K562 (cell line): ENCODE results near the gene F2RL2. TPM values are rescaled to one million over a fixed set of nuclear protein-coding genes. Genes with fewer than 3 reads are reported as not detected.

ENCODE experiments used
- CREM ChIP-seq: IDR thresholded peaks from 2 replicates; pipeline ENCODE4 v1.6.1; 2014; ENCODE audit warnings: antibody characterized with exemption, low read depth
- EGR1 ChIP-seq: fragments of 450-650 bp; conservative IDR thresholded peaks from 2 replicates; pipeline ENCODE4 v1.6.1; 2017; ENCODE audit warnings: mild to moderate bottlenecking
- FUS ChIP-seq: fragments of 200-400 bp; formaldehyde crosslinking; optimal IDR thresholded peaks from 2 replicates; pipeline ENCODE3; 2017; ENCODE audit warnings: low read depth, low read length
- KDM5B ChIP-seq: fragments of 200-600 bp; sonication (generic); IDR thresholded peaks from 2 replicates; pipeline ENCODE4 v1.6.1; 2012; ENCODE audit warnings: low read depth, mild to moderate bottlenecking, moderate library complexity, low read length, control low read depth, inconsistent platforms; ENCODE audit not compliant: insufficient replicate concordance
- SAP30 ChIP-seq: fragments of 200-600 bp; sonication (generic); IDR thresholded peaks from 2 replicates; pipeline ENCODE4 v1.6.1; 2012; ENCODE audit warnings: borderline replicate concordance, low read depth, mild to moderate bottlenecking, moderate library complexity, low read length, control low read depth, inconsistent platforms; ENCODE audit not compliant: insufficient read depth, poor library complexity, severe bottlenecking
- SMAD2 ChIP-seq: fragments of 150-350 bp; IDR thresholded peaks from 2 replicates; pipeline ENCODE4 v1.6.1; 2014; ENCODE audit warnings: low read depth, mild to moderate bottlenecking, low read length
- STAT5A ChIP-seq: IDR thresholded peaks from 2 replicates; pipeline ENCODE4 v1.6.1; 2012; ENCODE audit warnings: low read length, inconsistent platforms, borderline replicate concordance
- ZC3H11A ChIP-seq: IDR thresholded peaks from 2 replicates; pipeline ENCODE4 v1.6.1; 2012; ENCODE audit warnings: low read depth, low read length, improper control_type of control experiment
- ZEB2 ChIP-seq: fragments of 450-650 bp; IDR thresholded peaks from 2 replicates; pipeline ENCODE4 v1.6.1; 2016
- ZNF175 ChIP-seq: fragments of 200-800 bp; sonication (Bioruptor generic); IDR thresholded peaks from 2 replicates; pipeline ENCODE4 v1.6.1; 2016; ENCODE audit warnings: low read depth, mild to moderate bottlenecking, missing genetic modification characterization, missing compliant biosample characterization
- polyA plus RNA-seq, 8 experiments: library from polyadenylated mRNA; depleted of rRNA in 4 of 8; stranded (reverse) in 5 of 8; unstranded in 3 of 8; fragments of >200 nt; fragmentation: Nextera tagmentation in 2 of 8; fragmentation: Illumina TruSeq in 1 of 8; extraction: Ambion mirVana in 2 of 8; extraction: Trizol in 1 of 8; gene quantifications; 2 replicates each; pipeline versions ENCODE4 v1.2.1 to v1.2.3, GENCODE V29; 2011 to 2014; ENCODE audit warnings: inconsistent platforms in 1 of 8, missing spikeins in 1 of 8
- total RNA-seq, 7 experiments: library from RNA; depleted of rRNA in 6 of 7; stranded (reverse); fragments of >200 nt in 6 of 7; fragmentation: Illumina TruSeq in 2 of 7; extraction: Trizol in 2 of 7; gene quantifications; 2 replicates each; pipeline versions ENCODE4 v1.2.1 to v1.2.3, GENCODE V29; 2011 to 2021; ENCODE audit warnings: low replicate concordance in 1 of 7
- TF ChIP-seq, protein P1 (sequence below): fragments of 450-650 bp; IDR thresholded peaks from 2 replicates; pipeline ENCODE4 v1.6.1; 2014; ENCODE audit warnings: low read depth, mild to moderate bottlenecking, moderate library complexity, borderline replicate concordance
- TF ChIP-seq, protein P2 (sequence below): fragments of 450-650 bp; IDR thresholded peaks from 2 replicates; pipeline ENCODE4 v1.7.1; 2018; ENCODE audit warnings: mild to moderate bottlenecking, low read depth; ENCODE audit not compliant: partially characterized antibody
- TF ChIP-seq, protein P3 (sequence below): fragments of 450-650 bp; formaldehyde crosslinking; IDR thresholded peaks from 2 replicates; pipeline ENCODE4 v1.4.0; 2020; ENCODE audit warnings: mild to moderate bottlenecking, moderate library complexity
- TF ChIP-seq, protein P4 (sequence below): IDR thresholded peaks from 2 replicates; pipeline ENCODE4 v1.6.1; 2012; ENCODE audit warnings: low read depth, low read length, improper control_type of control experiment, borderline replicate concordance
- TF ChIP-seq, protein P5 (sequence below): sonication (generic); formaldehyde crosslinking; IDR thresholded peaks from 2 replicates; pipeline ENCODE4 v1.8.1; 2023; ENCODE audit warnings: mild to moderate bottlenecking, missing genetic modification reagents

Gene F2RL2
- total and polyA plus RNA-seq, 9 of the 15 experiments (the other 6 are each of a cell fraction or from before 2014, with no cell fraction given), result 0.03 to 0.12 (median 0.06) TPM; not detected in 3

DNA sequence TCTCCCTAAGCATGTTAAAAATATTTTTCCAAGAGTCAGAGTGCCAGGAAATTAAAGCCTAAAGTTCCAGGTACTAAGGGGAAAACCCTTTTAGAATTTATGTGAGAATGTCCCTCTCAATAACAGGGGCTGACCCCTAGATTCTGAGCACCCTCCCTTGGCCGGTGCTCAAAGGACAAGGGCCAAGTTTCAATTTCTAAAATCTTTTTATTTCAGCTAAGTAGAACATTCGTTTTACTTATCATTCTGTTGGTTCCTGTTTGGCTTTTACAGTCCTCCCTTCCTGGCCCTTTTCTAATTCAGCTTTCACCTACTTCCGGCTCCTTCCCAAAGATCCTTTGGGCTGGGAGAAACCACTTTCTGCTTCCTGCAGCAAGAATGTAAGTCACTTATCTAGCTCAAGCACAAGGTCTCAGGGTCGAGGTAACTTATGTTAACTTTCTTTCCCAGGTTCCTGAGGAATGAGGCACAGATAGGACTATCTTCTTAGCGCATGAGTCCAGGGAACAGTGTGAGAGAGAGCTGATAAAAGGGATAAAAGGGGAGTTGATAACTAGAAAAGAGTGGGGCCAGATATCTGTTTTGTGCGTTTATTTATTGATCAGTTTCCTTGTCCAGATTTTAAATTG lies 34.6 kb upstream of the F2RL2 start (continued):
- TF ChIP-seq, protein P1, sequence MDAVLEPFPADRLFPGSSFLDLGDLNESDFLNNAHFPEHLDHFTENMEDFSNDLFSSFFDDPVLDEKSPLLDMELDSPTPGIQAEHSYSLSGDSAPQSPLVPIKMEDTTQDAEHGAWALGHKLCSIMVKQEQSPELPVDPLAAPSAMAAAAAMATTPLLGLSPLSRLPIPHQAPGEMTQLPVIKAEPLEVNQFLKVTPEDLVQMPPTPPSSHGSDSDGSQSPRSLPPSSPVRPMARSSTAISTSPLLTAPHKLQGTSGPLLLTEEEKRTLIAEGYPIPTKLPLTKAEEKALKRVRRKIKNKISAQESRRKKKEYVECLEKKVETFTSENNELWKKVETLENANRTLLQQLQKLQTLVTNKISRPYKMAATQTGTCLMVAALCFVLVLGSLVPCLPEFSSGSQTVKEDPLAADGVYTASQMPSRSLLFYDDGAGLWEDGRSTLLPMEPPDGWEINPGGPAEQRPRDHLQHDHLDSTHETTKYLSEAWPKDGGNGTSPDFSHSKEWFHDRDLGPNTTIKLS, result peak; percentile 15; the same call in 1 of the 2 replicates
- TF ChIP-seq FUS, result no peak
- TF ChIP-seq, protein P2, sequence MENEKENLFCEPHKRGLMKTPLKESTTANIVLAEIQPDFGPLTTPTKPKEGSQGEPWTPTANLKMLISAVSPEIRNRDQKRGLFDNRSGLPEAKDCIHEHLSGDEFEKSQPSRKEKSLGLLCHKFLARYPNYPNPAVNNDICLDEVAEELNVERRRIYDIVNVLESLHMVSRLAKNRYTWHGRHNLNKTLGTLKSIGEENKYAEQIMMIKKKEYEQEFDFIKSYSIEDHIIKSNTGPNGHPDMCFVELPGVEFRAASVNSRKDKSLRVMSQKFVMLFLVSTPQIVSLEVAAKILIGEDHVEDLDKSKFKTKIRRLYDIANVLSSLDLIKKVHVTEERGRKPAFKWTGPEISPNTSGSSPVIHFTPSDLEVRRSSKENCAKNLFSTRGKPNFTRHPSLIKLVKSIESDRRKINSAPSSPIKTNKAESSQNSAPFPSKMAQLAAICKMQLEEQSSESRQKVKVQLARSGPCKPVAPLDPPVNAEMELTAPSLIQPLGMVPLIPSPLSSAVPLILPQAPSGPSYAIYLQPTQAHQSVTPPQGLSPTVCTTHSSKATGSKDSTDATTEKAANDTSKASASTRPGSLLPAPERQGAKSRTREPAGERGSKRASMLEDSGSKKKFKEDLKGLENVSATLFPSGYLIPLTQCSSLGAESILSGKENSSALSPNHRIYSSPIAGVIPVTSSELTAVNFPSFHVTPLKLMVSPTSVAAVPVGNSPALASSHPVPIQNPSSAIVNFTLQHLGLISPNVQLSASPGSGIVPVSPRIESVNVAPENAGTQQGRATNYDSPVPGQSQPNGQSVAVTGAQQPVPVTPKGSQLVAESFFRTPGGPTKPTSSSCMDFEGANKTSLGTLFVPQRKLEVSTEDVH, result peak; percentile 62
- TF ChIP-seq SMAD2, result no peak
- TF ChIP-seq ZNF175 (CRISPR knock-in tag), result peak; percentile 97
- TF ChIP-seq, protein P3, sequence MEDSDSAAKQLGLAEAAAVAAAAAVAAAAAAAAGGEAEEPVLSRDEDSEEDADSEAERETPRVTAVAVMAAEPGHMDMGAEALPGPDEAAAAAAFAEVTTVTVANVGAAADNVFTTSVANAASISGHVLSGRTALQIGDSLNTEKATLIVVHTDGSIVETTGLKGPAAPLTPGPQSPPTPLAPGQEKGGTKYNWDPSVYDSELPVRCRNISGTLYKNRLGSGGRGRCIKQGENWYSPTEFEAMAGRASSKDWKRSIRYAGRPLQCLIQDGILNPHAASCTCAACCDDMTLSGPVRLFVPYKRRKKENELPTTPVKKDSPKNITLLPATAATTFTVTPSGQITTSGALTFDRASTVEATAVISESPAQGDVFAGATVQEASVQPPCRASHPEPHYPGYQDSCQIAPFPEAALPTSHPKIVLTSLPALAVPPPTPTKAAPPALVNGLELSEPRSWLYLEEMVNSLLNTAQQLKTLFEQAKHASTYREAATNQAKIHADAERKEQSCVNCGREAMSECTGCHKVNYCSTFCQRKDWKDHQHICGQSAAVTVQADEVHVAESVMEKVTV, result no peak
- TF ChIP-seq EGR1, result peak; percentile 37; the same call in 1 of the 2 replicates
- TF ChIP-seq STAT5A, result peak; percentile 98
- TF ChIP-seq, protein P4, sequence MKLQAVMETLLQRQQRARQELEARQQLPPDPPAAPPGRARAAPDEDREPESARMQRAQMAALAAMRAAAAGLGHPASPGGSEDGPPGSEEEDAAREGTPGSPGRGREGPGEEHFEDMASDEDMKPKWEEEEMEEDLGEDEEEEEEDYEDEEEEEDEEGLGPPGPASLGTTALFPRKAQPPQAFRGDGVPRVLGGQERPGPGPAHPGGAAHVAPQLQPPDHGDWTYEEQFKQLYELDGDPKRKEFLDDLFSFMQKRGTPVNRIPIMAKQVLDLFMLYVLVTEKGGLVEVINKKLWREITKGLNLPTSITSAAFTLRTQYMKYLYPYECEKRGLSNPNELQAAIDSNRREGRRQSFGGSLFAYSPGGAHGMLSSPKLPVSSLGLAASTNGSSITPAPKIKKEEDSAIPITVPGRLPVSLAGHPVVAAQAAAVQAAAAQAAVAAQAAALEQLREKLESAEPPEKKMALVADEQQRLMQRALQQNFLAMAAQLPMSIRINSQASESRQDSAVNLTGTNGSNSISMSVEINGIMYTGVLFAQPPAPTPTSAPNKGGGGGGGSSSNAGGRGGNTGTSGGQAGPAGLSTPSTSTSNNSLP, result peak; percentile 95
- TF ChIP-seq ZC3H11A, result no peak
- TF ChIP-seq SAP30, result no peak
- peak; percentile 71 for TF ChIP-seq CREM
- TF ChIP-seq, protein P5, sequence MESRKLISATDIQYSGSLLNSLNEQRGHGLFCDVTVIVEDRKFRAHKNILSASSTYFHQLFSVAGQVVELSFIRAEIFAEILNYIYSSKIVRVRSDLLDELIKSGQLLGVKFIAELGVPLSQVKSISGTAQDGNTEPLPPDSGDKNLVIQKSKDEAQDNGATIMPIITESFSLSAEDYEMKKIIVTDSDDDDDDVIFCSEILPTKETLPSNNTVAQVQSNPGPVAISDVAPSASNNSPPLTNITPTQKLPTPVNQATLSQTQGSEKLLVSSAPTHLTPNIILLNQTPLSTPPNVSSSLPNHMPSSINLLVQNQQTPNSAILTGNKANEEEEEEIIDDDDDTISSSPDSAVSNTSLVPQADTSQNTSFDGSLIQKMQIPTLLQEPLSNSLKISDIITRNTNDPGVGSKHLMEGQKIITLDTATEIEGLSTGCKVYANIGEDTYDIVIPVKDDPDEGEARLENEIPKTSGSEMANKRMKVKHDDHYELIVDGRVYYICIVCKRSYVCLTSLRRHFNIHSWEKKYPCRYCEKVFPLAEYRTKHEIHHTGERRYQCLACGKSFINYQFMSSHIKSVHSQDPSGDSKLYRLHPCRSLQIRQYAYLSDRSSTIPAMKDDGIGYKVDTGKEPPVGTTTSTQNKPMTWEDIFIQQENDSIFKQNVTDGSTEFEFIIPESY (CRISPR knock-in tag), result 0 out of 2 replicates have a peak, but pooled peaks have one; percentile 37
- TF ChIP-seq KDM5B, result no peak
- peak; percentile 82 for TF ChIP-seq ZEB2
